Stimulated activated CD4-positive, alpha-beta T cell treated with anti-CD3 and anti-CD28 coated beads, Interleukin-1b, Interleukin-23, amount 100 ng/mL, for 1 hour (primary cell): ENCODE data around the gene PARD6G.
A peak's percentile ranks its signal among the peaks of the same experiment; 100 is the strongest.
"Not testable (repeated sequence)": the region's sequence is repeated elsewhere in the genome, so short reads cannot be mapped to it uniquely, and the experiment has no call there.

Experiments
- DNase-seq, 2 donors: peaks; one replicate each; pipeline ENCODE4 v3.0.0-alpha.2; 2020; ENCODE audit warnings: low read depth in 2 of 2

Gene PARD6G, protein sequence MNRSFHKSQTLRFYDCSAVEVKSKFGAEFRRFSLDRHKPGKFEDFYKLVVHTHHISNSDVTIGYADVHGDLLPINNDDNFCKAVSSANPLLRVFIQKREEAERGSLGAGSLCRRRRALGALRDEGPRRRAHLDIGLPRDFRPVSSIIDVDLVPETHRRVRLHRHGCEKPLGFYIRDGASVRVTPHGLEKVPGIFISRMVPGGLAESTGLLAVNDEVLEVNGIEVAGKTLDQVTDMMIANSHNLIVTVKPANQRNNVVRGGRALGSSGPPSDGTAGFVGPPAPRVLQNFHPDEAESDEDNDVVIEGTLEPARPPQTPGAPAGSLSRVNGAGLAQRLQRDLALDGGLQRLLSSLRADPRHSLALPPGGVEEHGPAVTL

DNA sequence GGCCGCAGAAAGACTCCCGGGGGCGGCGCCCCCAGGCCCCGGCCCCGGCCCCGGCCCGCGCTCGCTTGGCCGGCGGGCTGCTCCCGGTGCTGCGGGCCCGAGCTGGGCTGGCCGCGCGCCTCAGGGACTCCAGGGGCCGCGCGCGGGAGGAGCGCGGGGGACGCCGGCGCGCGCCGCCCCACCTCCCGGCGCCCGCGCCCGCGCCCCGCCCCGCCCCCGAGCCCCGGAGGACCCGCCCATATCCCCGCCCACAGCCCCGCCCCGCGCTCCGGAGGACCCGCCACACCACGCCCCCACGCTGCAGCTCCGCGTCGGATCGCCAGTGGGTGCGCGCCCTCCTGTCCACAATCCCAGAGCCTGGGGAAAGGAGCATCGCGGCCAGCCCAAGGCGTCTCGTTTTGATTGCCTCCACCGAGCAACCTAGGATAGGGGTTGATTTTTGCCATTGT, at the start of gene PARD6G:
TSS of gene PARD6G (minus strand) at position 122 of the 449 bp plus-strand sequence. CDS start 166 bp downstream, outside the sequence.
- peak; percentile 26 to 29 for DNase-seq

GRCh38 chr18:80262241-80263033, 15.1 kb upstream of the PARD6G start:
- DNase-seq, result not testable (repeated sequence)

DNA sequence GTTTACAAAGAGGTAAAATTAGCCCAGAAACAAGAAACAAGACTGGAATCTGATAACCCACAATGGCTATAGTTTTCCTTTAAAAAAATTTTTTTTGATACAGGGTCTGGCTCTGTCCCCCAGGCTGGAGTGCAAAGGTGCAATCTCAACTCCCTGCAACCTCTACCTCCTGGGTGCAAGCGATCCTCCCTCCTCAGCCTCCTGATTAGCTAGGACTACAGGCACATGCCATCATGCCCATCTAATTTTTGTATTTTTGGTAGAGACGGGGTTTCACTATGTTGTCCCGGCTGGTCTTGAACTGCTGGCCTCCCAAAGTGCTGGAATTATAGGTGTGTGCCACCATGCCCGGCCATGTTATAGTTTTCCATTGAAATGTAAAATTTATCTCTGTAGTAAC, 12.3 kb upstream of the PARD6G start:
- DNase-seq, result no peak

DNA sequence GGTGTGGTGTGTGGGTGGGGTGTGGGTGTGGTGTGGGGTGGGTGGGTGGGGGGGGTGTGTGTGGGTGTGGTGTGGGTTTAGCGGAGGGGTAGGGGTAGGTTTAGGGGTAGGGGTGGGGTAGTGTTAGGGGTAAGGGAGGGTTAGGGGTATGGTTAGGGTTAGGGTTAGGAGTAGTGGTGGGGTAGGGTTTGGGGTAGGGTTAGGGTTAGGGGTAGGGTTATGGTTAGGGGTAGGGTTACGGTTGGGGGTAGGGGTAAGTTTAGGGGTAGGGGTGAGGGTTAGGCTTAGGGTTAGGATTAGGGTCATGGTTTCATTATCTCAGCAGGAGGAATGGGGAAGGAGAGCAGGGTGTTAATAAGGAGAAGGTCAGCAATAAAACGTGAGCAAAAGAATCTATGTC, 11.3 kb upstream of the PARD6G start:
- DNase-seq, result no peak

- DNase-seq, result not testable (repeated sequence)
Measured at GRCh38 chr18:80257579-80258543, 10.5 kb upstream of the PARD6G start.

- no peak for DNase-seq
Measured at GRCh38 chr18:80254971-80255500, 7.7 kb upstream of the PARD6G start.

GRCh38 chr18:80253871-80254492, 6.7 kb upstream of the PARD6G start:
- no peak for DNase-seq

DNA sequence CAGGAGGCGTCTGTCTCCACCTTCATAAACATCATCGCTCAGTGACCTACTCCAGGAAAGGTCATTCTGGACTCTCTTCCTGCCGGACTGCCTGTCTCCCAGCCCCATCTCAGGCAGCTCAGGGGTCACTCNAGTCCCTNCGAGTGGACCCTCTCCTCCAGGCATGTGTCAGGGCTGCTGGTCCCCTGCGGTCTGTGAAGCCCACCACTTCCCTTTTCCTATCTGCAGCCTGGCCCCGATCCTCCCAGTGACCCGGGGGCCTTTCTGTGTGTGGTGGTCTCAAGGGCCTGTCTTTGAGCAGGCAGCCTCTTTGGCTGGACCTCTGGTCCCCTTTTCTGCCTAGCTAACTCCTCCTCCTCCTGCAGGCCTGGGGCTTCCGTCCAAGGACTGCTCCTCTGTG, 5.9 kb upstream of the PARD6G start:
- no peak for DNase-seq

DNA sequence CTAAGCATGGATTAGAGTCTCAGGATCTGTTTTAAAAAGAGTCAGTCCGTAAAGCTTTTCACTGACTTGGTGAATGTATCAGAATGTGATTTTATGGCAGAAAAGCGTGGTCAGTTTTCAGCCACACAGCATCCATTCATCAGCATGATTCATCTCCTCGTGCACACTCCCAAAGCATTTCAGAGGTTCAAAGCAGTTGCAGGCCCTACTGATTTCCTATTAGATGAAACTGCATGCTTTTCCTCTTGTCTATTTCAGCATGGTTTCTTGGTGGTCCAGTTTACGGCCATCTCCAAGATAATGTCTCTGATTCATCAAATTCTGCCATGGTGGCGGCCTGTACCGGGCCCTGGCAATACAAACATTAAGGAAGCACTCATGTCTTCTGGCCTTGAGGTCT, 4.8 kb upstream of the PARD6G start:
- DNase-seq, result no peak

DNA sequence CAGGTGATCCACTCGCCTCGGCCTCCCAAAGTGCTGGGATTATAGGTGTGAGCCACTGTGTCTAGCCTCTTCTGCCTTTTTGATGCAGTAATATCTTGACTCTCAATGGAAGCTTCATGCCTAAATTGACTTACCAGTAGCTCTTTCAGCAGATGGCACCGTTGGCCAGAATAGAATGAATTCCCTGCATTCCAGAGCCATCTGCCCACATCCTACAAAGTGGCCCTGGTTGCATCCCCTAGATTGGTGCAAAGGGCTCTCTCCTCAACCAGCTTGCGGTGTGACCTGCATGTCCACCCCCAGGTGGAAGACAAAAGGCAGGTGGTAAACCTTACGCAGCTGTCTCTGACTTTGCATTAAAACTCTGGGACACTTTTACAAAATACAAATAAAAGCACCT, 4.4 kb upstream of the PARD6G start:
- no peak for DNase-seq

- no peak for DNase-seq
Measured at GRCh38 chr18:80250740-80251364, 3.5 kb upstream of the PARD6G start.

DNA sequence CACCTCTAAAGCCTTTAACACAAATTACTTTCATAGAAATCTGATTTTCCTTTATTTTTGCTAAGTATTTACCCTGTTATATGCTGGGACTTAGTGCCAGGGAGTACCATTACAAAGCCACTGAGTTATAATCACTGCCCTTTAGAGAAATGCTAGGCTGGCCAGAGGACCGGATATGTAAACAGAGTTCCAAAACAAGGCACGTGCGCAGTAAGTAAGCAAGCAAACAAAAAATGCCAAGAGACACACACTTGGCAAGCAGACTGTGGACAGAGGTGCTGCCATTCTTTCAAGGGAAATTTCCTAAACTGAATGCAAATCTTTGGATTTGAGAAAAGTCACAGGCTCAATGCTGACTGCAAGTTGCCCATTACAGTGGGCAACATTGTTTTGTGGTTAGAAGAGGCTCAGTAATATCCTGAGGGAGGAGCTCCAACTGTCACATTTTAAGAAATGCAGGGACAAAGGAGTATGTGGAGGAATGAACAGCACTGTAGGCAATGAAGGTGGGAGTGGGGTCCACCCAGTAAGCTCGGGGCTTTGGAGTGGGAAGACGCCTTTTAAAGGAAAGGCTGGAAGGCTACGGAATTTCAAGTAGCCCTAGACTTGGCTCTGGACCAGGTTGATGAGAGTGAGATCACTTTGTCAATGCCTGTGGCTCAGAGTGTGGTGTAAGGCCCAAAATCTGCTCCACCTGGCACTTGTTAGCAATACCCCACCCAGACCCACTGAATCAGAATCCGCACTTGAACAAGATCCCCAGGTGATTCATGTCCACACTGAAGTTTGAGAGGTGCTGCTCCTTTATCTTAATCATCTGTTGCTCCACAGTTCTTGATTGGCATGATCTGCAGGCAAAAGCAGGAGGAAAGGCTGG, 2.1 kb upstream of the PARD6G start:
- DNase-seq, result no peak

GRCh38 chr18:80246445-80247392, 595 bp downstream of the PARD6G start:
- DNase-seq, result no peak

GRCh38 chr18:80245781-80246444, 1.4 kb downstream of the PARD6G start:
- no peak for DNase-seq

DNA sequence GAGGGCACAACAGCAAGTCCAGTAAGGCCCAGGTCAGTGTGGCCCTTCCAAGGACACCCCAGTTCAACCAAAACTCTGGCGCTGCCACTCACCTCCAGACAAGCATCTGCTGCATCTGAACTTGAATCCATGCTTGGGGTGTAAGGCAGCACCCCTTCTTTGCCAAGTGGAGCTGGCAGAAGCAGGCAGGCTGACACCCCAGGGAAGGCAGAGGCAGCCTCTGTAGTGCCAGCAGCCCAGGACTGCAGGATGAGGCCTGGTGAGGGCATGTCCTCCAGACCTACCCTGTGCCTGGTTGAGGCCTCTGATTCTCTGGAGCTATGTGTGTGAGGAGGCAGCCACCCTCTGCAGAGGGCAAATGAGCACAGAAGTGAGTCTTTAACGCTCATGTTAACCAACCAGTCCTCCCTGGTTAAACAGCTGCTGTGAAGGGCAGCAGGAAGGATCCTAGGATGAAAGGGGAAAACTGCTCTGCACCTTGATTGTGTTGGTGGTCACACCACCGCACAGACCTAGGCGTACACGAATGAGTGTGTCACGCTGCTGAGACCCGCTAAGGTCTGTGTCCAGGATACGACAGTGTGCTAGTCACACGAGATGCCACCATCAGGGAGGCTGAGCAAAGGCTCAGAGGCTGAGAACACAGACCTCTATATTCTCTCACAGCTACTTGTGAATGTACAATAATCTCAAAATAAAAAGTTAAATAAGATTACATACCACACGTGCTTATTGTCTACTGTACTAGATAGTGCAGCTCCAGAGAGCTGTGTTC, 2.2 kb downstream of the PARD6G start:
- DNase-seq, result no peak

DNA sequence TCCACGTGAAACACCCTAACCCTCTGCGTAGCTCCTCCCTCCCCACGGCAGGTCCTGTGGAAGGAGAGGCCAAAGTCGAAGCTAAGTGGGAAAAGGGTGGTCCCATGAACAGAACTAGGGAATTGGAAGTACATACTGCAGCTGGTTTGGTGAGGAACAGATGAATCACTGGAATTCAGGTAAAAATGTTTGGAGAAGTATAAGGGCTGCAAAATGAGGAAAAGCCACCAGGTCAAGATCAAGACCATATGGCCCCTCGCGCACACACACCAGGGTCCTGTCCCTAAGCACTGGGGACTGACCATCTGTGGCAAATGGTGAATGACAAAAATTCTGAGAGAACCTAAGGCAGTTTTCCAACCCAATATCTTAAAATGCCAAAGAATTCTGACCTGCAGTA, 3.1 kb downstream of the PARD6G start:
- DNase-seq, result no peak

DNA sequence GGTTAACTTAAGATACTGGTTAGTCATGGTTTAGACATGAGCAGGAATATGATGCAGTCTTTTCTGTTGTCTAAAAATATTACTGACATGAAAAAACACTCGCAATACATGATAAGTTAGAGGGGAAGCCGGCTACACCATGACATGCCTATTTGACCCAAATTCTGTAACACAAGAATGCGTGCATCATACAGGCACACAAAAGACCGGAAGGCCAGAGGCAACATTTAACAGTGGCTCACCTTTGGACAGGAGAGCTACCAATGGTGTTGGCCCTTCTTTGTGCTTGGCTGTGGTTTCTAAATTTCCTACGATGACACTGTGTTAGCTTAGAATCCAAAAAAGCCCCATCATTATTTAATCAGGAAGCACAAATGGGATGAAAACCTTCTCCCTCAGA, 4.1 kb downstream of the PARD6G start:
- no peak for DNase-seq
